ENCODE results near the gene STEAP1B. TPM values are rescaled to one million over a fixed set of nuclear protein-coding genes. Genes with fewer than 3 reads are reported as not detected.

STEAP1B gene
- total RNA-seq, 2 experiments from 2014 or later = not detected

DNA sequence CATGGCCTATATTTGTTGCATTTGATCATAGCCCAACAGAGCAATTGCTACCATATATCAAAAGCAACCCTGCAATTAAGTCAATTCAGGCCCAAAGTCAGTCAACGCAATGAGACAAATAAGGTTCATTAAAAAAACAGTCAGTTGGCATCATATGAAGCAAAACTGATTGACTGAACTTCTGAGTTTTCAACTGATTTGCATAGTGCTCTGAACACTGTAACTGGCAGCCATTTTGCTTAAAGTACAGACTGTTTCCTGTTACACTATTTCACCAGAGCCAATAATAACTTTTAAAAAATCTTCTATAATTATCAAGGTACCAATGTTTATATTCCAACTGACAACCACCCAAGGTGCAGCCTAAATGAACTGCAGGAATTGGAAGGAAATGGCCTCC, 74.6 kb downstream of the STEAP1B start:
- ATAC-seq (no peak), DNase-seq (no peak)
- no peaks in the 10 kb centered on the region for H3K36me3 Mint-ChIP-seq (ENCODE audit: low read depth)
- TF ChIP-seq CTCF (IDR thresholded peaks at IDR 0.05) = no peak
- CTCF ChIA-PET = no interaction called here
- H3K4me3 Mint-ChIP-seq = no peak overlapping the region
- H3K27ac Mint-ChIP-seq = no peak overlapping the region
- intact Hi-C loops (cut with micrococcal nuclease) = no loop called here
- POLR2A ChIA-PET = no interaction called here
- no peaks in the 10 kb centered on the region for H3K27me3 Mint-ChIP-seq
- H3K4me1 Mint-ChIP-seq (ENCODE audit: low read depth) = no peaks in the 10 kb centered on the region
- no peaks in the 10 kb centered on the region for H3K9me3 Mint-ChIP-seq

DNA sequence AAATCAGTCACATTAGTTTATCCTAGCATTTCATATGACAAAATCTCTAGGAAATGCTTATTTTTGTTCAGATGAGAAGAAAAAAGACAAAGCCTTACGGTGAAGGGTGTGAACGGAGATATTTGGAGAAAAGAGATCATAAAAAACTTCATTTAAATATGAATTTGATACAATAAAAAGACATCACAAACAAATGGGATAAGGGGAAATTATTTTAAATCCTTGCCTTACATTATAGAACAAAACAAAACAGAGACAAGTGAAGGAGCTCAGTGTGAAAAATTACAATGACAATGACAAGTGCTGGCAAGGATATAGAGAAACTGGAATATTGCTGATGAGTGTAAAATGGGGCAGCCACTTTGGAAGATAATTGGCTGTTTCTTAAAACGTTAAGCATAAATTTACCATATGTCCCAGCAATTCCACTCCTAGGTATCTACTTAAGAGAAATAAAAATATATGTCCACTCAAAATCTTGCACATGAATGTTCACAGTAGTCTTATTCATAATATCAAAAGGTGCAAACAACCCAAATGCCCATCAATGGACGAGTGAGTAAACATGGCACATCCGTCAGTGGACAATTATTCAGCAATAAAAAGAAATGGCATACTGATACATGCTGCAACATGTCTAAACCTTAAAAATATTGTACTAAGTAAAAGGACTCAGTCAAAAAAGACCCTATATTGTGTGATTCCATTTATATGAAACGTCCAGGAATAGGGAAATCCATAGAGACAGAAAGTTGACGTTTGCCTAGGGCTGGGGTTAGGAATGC, 77.0 kb downstream of the STEAP1B start:
- ChIA-PET CTCF (interaction anchor here (1.8 kb wide), 1 partner anchor 313 kb away, joined by 4 read pairs; no protein-coding TSS in a partner anchor), POLR2A (no interaction called here)
- Mint-ChIP-seq H3K27me3 (no peaks in the 10 kb centered on the region), H3K4me1 (ENCODE audit: low read depth) (no peaks in the 10 kb centered on the region), H3K27ac (no peak overlapping the region), H3K9me3 (no peaks in the 10 kb centered on the region), H3K4me3 (no peak overlapping the region), H3K36me3 (ENCODE audit: low read depth) (no peaks in the 10 kb centered on the region)
- intact Hi-C loops (cut with micrococcal nuclease) = no loop called here
- ATAC-seq (no peak), DNase-seq (no peak)
- TF ChIP-seq CTCF (IDR thresholded peaks at IDR 0.05) = no peak

DNA sequence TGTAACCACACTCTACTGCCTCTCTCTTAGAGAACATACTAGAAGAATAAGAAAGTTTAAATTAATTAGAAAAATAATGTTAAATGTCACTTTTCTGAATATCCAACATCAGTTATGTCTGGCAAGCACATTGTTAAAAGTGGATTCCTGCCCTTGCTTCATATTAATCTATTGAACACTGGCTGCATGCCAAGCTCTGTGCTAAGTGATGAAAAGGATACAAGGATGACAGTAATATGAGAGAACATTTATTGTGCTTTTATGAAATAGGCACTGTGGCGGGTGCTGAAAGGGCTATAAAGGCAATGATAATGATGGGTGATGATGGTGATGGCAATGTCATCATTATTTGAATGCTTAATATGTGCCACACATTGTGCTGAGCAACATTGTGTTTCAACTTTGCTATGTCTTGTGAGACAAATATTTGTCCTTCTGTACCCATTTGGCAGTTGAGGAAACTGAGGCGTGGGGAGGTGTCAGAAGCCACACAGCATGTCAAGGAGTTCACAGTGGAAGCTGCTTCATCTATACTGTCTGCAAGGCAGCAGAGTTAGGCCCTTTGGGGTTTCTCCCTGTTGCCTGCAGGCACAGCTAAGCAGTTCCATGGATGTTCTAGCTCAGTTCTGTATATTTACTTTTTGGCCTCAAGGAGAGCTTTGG, 78.9 kb downstream of the STEAP1B start:
- CTCF ChIA-PET = interaction anchor here (1.8 kb wide), 1 partner anchor 311 kb away, joined by 4 read pairs; no protein-coding TSS in a partner anchor
- POLR2A ChIA-PET = interaction anchor here (0.6 kb wide), 1 partner anchor 58 kb away, joined by 3 read pairs; no protein-coding TSS in a partner anchor
- intact Hi-C loops (cut with micrococcal nuclease) = no loop called here
- Mint-ChIP-seq H3K27me3 (no peaks in the 10 kb centered on the region), H3K4me1 (ENCODE audit: low read depth) (no peaks in the 10 kb centered on the region), H3K36me3 (ENCODE audit: low read depth) (no peaks in the 10 kb centered on the region), H3K4me3 (no peak overlapping the region), H3K9me3 (no peaks in the 10 kb centered on the region), H3K27ac (no peak overlapping the region)
- no peak for TF ChIP-seq CTCF (IDR thresholded peaks at IDR 0.05)
- ATAC-seq = no peak
- no peak for DNase-seq

- Mint-ChIP-seq H3K4me3 (no peak overlapping the region), H3K36me3 (ENCODE audit: low read depth) (no peaks in the 10 kb centered on the region), H3K9me3 (no peaks in the 10 kb centered on the region), H3K27ac (no peak overlapping the region), H3K4me1 (ENCODE audit: low read depth) (no peaks in the 10 kb centered on the region), H3K27me3 (no peaks in the 10 kb centered on the region)
- intact Hi-C loops (cut with micrococcal nuclease) = no loop called here
- no peak for TF ChIP-seq CTCF (IDR thresholded peaks at IDR 0.05)
- DNase-seq = no peak
- ChIA-PET CTCF (no interaction called here), POLR2A (no interaction called here)
- ATAC-seq = no peak
Observed at GRCh38 chr7:22420008-22420407, 80.0 kb downstream of the STEAP1B start.

GRCh38 chr7:22419488-22419887, 80.5 kb downstream of the STEAP1B start:
- Mint-ChIP-seq H3K27me3 (peaks cover under 1% of the 10 kb centered on the region), H3K4me3 (no peak overlapping the region), H3K27ac (no peak overlapping the region), H3K9me3 (no peaks in the 10 kb centered on the region), H3K36me3 (ENCODE audit: low read depth) (no peaks in the 10 kb centered on the region), H3K4me1 (ENCODE audit: low read depth) (no peaks in the 10 kb centered on the region)
- POLR2A ChIA-PET = no interaction called here
- intact Hi-C loops (cut with micrococcal nuclease) = no loop called here
- no peak for ATAC-seq
- CTCF ChIA-PET = no interaction called here
- no peak for DNase-seq
- TF ChIP-seq CTCF (IDR thresholded peaks at IDR 0.05) = no peak

Data from activated CD8-positive, alpha-beta T cell treated with anti-CD3 and anti-CD28 coated beads for 36 hours (primary cell).